ENCODE data around the gene TTC32.

The TTC32 gene

DNA sequence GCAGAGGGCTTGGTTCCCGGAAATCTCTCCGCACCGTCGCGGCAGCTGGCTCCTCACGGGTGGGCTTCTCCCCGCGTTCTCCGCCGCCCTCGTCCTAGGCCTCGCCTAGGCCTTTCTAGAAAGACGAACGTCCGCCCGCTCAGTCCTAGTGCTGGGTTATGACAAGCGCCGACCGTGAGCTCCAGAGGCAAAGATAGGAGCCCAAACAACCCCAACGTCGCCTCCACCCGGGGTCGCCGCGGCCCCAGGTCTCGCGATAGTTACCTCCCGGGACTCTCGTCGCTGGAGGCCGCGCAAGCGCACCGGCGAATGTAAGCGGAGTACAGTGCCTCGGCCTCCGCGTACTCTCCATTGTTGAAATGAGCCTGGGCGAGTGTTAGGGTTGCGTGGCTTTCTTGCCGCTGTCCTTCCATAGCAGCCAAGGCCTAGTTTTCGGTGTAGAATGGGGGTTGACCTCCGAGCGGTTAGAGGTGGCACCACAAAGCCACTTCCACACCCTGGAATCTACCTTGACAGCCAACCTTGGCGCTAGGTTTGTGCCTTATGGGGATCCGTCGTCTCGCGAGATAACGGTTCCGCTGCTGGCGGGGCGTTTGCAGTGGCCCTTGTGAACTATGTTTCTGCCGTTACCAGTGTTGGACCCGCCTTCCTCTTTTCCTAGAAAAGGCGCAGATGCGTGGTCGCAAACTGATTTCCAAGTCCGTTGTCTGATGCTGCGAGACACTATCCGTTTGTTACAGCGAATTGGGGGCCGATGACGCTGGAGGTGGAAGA lies at the start of gene TTC32:
TSS of gene TTC32 (minus strand) at position 542 of the 774 bp plus-strand sequence. CDS start at position 413, 129 bp downstream.
- Histone ChIP-seq H3K9me3 (replicated peaks; ENCODE audit: insufficient read depth, low read length) (no peaks in the 10 kb centered on the region), H3K27ac (ENCODE audit: low read length) (peak within 1 kb of the TSS; percentile 66), H4K20me1 (ENCODE audit: insufficient read depth, low read length) (0 out of 2 replicates have a peak, but pooled peaks cover 3% of the 10 kb centered on the region), H2AFZ (ENCODE audit: low read length) (peak within 1 kb of the TSS; percentile 85), H3K4me2 (ENCODE audit: low read depth, low read length) (peak within 1 kb of the TSS; percentile 92), H3K9me2 (replicated peaks; ENCODE audit: insufficient read depth, low read length) (no peaks in the 10 kb centered on the region), H3F3A (ENCODE audit: insufficient read depth, low read length) (peaks cover 29% of the 10 kb centered on the region), H3K36me3 (replicated peaks; ENCODE audit: insufficient read depth, low read length) (no peaks in the 10 kb centered on the region), H3K4me1 (ENCODE audit: low read length) (peaks cover 17% of the 10 kb centered on the region), H3K79me2 (ENCODE audit: low read length) (peaks cover 37% of the 10 kb centered on the region), H3K27me3 (replicated peaks; ENCODE audit: insufficient read depth, low read length) (no peaks in the 10 kb centered on the region), H3K9ac (ENCODE audit: low read length) (peak within 1 kb of the TSS; percentile 75), H3K4me3 (ENCODE audit: low read length) (peak within 1 kb of the TSS; percentile 97)
- peak; percentile 94 for DNase-seq
- no peak for TF ChIP-seq EZH2phosphoT487 (IDR thresholded peaks at IDR 0.05; ENCODE audit: low read length)
- TF ChIP-seq CTCF (IDR thresholded peaks at IDR 0.05; ENCODE audit: low read length), result no peak
- no peak for TF ChIP-seq EZH2 (optimal IDR thresholded peaks at IDR 0.05; ENCODE audit: low read depth, low read length)

- Histone ChIP-seq H4K20me1 (ENCODE audit: insufficient read depth, low read length) (no peaks in the 10 kb centered on the region), H2AFZ (ENCODE audit: low read length) (no peak overlapping the region), H3K27ac (ENCODE audit: low read length) (no peak overlapping the region), H3K79me2 (ENCODE audit: low read length) (no peaks in the 10 kb centered on the region), H3K4me1 (ENCODE audit: low read length) (no peaks in the 10 kb centered on the region), H3K9ac (ENCODE audit: low read length) (no peak overlapping the region), H3K4me3 (ENCODE audit: low read length) (no peak overlapping the region), H3K27me3 (replicated peaks; ENCODE audit: insufficient read depth, low read length) (no peaks in the 10 kb centered on the region), H3F3A (ENCODE audit: insufficient read depth, low read length) (no peaks in the 10 kb centered on the region), H3K36me3 (replicated peaks; ENCODE audit: insufficient read depth, low read length) (no peaks in the 10 kb centered on the region), H3K9me3 (replicated peaks; ENCODE audit: insufficient read depth, low read length) (no peaks in the 10 kb centered on the region), H3K9me2 (replicated peaks; ENCODE audit: insufficient read depth, low read length) (no peaks in the 10 kb centered on the region), H3K4me2 (ENCODE audit: low read depth, low read length) (no peak overlapping the region)
- TF ChIP-seq EZH2 (optimal IDR thresholded peaks at IDR 0.05; ENCODE audit: low read depth, low read length) (no peak), CTCF (IDR thresholded peaks at IDR 0.05; ENCODE audit: low read length) (no peak), EZH2phosphoT487 (IDR thresholded peaks at IDR 0.05; ENCODE audit: low read length) (no peak)
- no peak for DNase-seq
Measured at GRCh38 chr2:19949071-19949470, 47.3 kb upstream of the TTC32 start.

GRCh38 chr2:19947184-19947940 lies 45.6 kb upstream of the TTC32 start:
- Histone ChIP-seq H3K4me2 (ENCODE audit: low read depth, low read length) (no peak overlapping the region), H3K27ac (ENCODE audit: low read length) (no peak overlapping the region), H3F3A (ENCODE audit: insufficient read depth, low read length) (no peaks in the 10 kb centered on the region), H3K36me3 (replicated peaks; ENCODE audit: insufficient read depth, low read length) (no peaks in the 10 kb centered on the region), H3K4me1 (ENCODE audit: low read length) (no peaks in the 10 kb centered on the region), H2AFZ (ENCODE audit: low read length) (no peak overlapping the region), H3K27me3 (replicated peaks; ENCODE audit: insufficient read depth, low read length) (no peaks in the 10 kb centered on the region), H3K9ac (ENCODE audit: low read length) (no peak overlapping the region), H3K9me3 (replicated peaks; ENCODE audit: insufficient read depth, low read length) (no peaks in the 10 kb centered on the region), H3K4me3 (ENCODE audit: low read length) (no peak overlapping the region), H3K79me2 (ENCODE audit: low read length) (no peaks in the 10 kb centered on the region), H3K9me2 (replicated peaks; ENCODE audit: insufficient read depth, low read length) (no peaks in the 10 kb centered on the region), H4K20me1 (ENCODE audit: insufficient read depth, low read length) (no peaks in the 10 kb centered on the region)
- no peak for DNase-seq
- TF ChIP-seq EZH2 (optimal IDR thresholded peaks at IDR 0.05; ENCODE audit: low read depth, low read length) (no peak), EZH2phosphoT487 (IDR thresholded peaks at IDR 0.05; ENCODE audit: low read length) (no peak), CTCF (IDR thresholded peaks at IDR 0.05; ENCODE audit: low read length) (no peak)
